GM08714 (cell line): ENCODE measurements around the gene VAPA.
A peak's percentile ranks its signal among the peaks of the same experiment; 100 is the strongest.

Source experiments
- H3K4me3 ChIP-seq: fragments of 200-500 bp; sonication (Bioruptor generic); 2 replicates; pipeline ENCODE4 v1.5.1; 2014; ENCODE audit warnings: mild to moderate bottlenecking, low read length, inconsistent platforms
- ZNF274 ChIP-seq: IDR thresholded peaks from 2 replicates; pipeline ENCODE4 v1.6.1; 2012; ENCODE audit warnings: mild to moderate bottlenecking, low read depth, low read length

VAPA gene

GRCh38 chr18:9916077-9916639, 2.3 kb downstream of the VAPA start:
- TF ChIP-seq ZNF274: no peak
- peak overlapping the region; percentile 15; the same call in 1 of the 2 replicates for H3K4me3 ChIP-seq

- no peak for TF ChIP-seq ZNF274
- H3K4me3 ChIP-seq: no peak overlapping the region
Measured at GRCh38 chr18:9916808-9917207, 3.0 kb downstream of the VAPA start.

DNA sequence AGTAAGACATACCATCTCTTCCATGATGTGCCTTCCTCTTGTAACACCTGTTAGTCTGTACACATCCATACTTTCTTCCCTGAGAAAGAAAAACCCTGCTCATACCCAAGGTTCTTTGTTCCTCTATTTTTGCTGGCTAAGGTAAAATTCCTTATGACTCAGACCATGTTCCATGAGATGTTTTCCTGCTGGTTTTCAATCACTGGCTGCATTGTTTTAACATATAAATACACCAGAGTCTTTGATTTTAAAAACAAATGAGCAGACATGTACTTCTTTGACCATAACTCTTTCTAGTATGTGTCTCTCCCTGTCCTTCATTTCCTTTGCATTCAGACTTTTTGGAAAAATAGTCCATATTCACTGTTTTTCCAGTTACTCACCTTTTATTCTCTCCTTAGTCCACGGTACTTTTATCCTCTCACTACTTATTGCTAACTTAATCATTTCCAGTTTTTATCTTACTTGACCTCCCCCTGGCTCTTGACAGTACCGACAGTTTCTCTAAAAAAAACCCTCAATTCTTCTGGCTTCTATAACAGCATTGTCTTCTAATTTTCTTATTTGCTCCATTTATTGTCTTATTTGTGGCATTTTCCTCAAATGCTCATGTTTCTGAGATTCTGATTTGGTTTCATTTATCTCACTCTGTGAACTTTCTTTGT, 4.3 kb downstream of the VAPA start:
- no peak overlapping the region; the same call in 1 of the 2 replicates for H3K4me3 ChIP-seq
- TF ChIP-seq ZNF274: no peak

GRCh38 chr18:9919564-9920232, 5.9 kb downstream of the VAPA start:
- no peak for TF ChIP-seq ZNF274
- no peak overlapping the region for H3K4me3 ChIP-seq

- H3K4me3 ChIP-seq: no peak overlapping the region
- no peak for TF ChIP-seq ZNF274
Measured at GRCh38 chr18:9922592-9923311, 8.9 kb downstream of the VAPA start.

GRCh38 chr18:9924371-9924943, 10.6 kb downstream of the VAPA start:
- TF ChIP-seq ZNF274: no peak
- H3K4me3 ChIP-seq: no peak overlapping the region

- H3K4me3 ChIP-seq: no peak overlapping the region
Measured at GRCh38 chr18:9925369-9925768, 11.6 kb downstream of the VAPA start.

DNA sequence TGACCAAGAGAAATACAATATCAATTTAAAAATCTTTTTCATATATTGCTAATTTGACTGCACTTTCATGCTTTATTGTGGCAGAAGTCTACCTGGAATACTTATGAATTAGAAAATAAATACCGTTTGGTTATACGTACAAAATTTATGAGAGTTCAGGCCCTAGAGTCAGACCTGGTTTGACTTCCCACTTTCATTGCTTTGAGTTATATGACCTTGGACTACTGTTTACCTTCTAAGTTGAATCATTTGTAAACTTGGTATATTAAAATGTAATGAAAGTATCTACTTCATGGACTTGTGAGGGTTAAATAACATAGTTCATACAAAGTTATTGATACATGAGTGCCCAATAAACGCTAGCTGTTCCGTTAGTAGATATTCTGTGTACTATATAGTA, 12.0 kb downstream of the VAPA start:
- TF ChIP-seq ZNF274: no peak
- no peak overlapping the region for H3K4me3 ChIP-seq

More at GRCh38 chr18:9925369-9925768, 11.6 kb downstream of the VAPA start:
- no peak for TF ChIP-seq ZNF274

DNA sequence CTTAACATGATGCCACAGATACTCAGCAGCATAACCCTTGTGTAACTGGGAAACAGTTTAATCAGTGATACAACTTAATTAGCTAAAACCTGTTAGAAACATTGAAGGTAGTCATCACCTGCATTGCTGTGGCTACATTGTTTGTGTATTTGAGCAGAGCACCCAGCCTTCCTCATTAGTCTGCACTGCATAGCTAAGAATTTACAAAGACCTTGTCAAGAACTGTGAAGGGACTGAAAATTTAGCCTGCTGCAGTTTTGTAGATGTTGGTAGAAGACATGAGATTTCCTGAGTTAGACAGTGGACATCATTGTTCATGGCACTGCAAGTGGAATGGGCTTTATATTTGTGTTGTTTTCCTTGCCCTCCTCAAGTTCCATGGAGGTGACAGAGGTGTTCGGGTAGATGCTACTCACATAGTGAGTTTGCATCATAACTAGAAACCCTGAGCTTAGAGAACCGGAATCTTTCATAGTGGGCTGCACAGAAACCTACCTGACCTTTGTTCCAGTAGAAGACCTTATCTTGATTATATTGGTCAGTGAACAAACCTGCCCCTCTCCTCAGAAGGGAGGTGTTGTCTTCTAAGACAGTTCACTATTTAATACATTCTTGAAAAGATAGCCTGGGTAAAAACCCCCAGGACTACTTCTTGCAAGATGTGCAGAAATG, 12.5 kb downstream of the VAPA start:
- H3K4me3 ChIP-seq: no peak overlapping the region
- TF ChIP-seq ZNF274: no peak

- H3K4me3 ChIP-seq: no peak overlapping the region
- no peak for TF ChIP-seq ZNF274
Measured at GRCh38 chr18:9926977-9927376, 13.2 kb downstream of the VAPA start.

GRCh38 chr18:9927392-9928063, 13.7 kb downstream of the VAPA start:
- no peak overlapping the region for H3K4me3 ChIP-seq
- TF ChIP-seq ZNF274: no peak

- no peak for TF ChIP-seq ZNF274
- H3K4me3 ChIP-seq: no peak overlapping the region
Measured at GRCh38 chr18:9928646-9929259, 14.9 kb downstream of the VAPA start.
